ENCODE data around the gene IGSF23.

GRCh38 chr19:44600466-44600865 is 12.9 kb upstream of the IGSF23 start:
- TF ChIP-seq CTCF (IDR thresholded peaks at IDR 0.05) (no peak), EZH2 (IDR thresholded peaks at IDR 0.05; ENCODE audit: borderline replicate concordance, insufficient read depth, low read depth, low read length, poor library complexity, severe bottlenecking) (no peak)

Data from B cell (primary cell).